HepG2 (cell line): ENCODE results near the gene GLIS1. TPM values are rescaled to one million over a fixed set of nuclear protein-coding genes. Genes with fewer than 3 reads are reported as not detected.
"Not testable (repeated sequence)": the region's sequence is repeated elsewhere in the genome, so short reads cannot be mapped to it uniquely, and the experiment has no call there.

ENCODE experiments used
- ATAC-seq: fragments of 200-7000 bp; cut with Tn5 transposase; 3 replicates; pipeline ENCODE4 v1.9.1; 2020; ENCODE audit warnings: mild to moderate bottlenecking, moderate library complexity
- BruUV-seq: library from RNA; stranded (reverse); fragments of 400-500 nt; replicated peaks from 2 replicates; lab custom pipeline; 2021; lab: Mats Ljungman, UMichigan
- CTCF ChIA-PET: fragments of 300-600 bp; formaldehyde crosslinking; extraction: SDS; loops from one replicate; lab custom pipeline; 2021; ENCODE audit warnings: low total read pairs, inconsistent platforms, low intra/inter-chr PET ratio; lab: Yijun Ruan, JAX
- POLR2A ChIA-PET: fragments of 350-600 bp; sonication (Branson Sonifier 250); formaldehyde crosslinking; loops from one replicate; lab custom pipeline; 2020; ENCODE audit warnings: antibody characterized with exemption, inconsistent platforms; lab: Yijun Ruan, JAX
- DNase-seq: peaks from one replicate; pipeline ENCODE4 v3.0.0-alpha.2; 2015; ENCODE audit warnings: low spot score
- FAIRE-seq: peaks from 3 replicates; lab custom pipeline; 2011; peaks lifted over from hg19 to GRCh38; lab: Jason Lieb, UNC
- H2AFZ ChIP-seq: one replicate; pipeline ENCODE4 v1.6.1; 2011; ENCODE audit warnings: low read length, inconsistent platforms
- H3K27ac ChIP-seq: fragments of 300-600 bp; 3 replicates; pipeline ENCODE4 v1.8.0; 2011; ENCODE audit warnings: mixed run types, mild to moderate bottlenecking, mixed read lengths, low read length, inconsistent platforms; ENCODE audit not compliant: insufficient read depth; ENCODE audit errors: extremely low read length
- H3K27me3 ChIP-seq, 2 experiments: fragments of 200-600 bp in 1 of 2; 2 replicates in 1 of 2; 3 replicates in 1 of 2; pipeline versions ENCODE4 v1.6.0 to v1.8.0; 2011; ENCODE audit warnings: low read length in 2 of 2, mild to moderate bottlenecking in 2 of 2, moderate library complexity in 2 of 2, inconsistent platforms in 1 of 2; ENCODE audit not compliant: insufficient read depth in 2 of 2, control insufficient read depth in 1 of 2
- H3K36me3 ChIP-seq, 2 experiments: fragments of 200-600 bp in 1 of 2; replicated peaks in 1 of 2; 2 replicates in 1 of 2; 3 replicates in 1 of 2; pipeline versions ENCODE4 v1.5.1 to v1.8.0; 2011; ENCODE audit warnings: low read length in 2 of 2, inconsistent platforms in 1 of 2; ENCODE audit not compliant: insufficient read depth in 2 of 2, control insufficient read depth in 1 of 2
- H3K4me1 ChIP-seq: 2 replicates; pipeline ENCODE4 v1.5.1; 2012; ENCODE audit warnings: low read length, inconsistent platforms; ENCODE audit not compliant: insufficient read depth
- H3K4me2 ChIP-seq: 2 replicates; pipeline ENCODE4 v1.6.0; 2011; ENCODE audit warnings: low read depth, low read length, inconsistent platforms
- H3K4me3 ChIP-seq, 3 experiments: fragments of 200-600 bp in 1 of 3; sonication (generic), shearing (Covaris generic) in 1 of 3; replicated peaks in 1 of 3; 2 replicates each; pipeline ENCODE4 v1.5.1; 2011 to 2016; ENCODE audit warnings: low read length in 3 of 3, inconsistent platforms in 2 of 3, low read depth in 2 of 3, mild to moderate bottlenecking in 2 of 3, control low read depth in 1 of 3, mixed read lengths in 1 of 3; ENCODE audit not compliant: insufficient read depth in 1 of 3
- H3K79me2 ChIP-seq: one replicate; pipeline ENCODE4 v1.6.1; 2011; ENCODE audit warnings: low read length, inconsistent platforms; ENCODE audit not compliant: insufficient read depth
- H3K9ac ChIP-seq: 2 replicates; pipeline ENCODE4 v1.6.0; 2011; ENCODE audit warnings: mild to moderate bottlenecking, low read depth, low read length, inconsistent platforms; ENCODE audit not compliant: insufficient read depth
- H3K9me3 ChIP-seq: 2 replicates; pipeline ENCODE4 v1.5.1; 2012; ENCODE audit warnings: mild to moderate bottlenecking, low read length
- H4K20me1 ChIP-seq: 2 replicates; pipeline ENCODE4 v1.6.0; 2011; ENCODE audit warnings: inconsistent platforms, mild to moderate bottlenecking, low read length, moderate library complexity; ENCODE audit not compliant: insufficient read depth
- HDAC6 ChIP-seq: fragments of 200-600 bp; sonication (generic); IDR thresholded peaks from 2 replicates; pipeline ENCODE4 v1.7.0; 2017; ENCODE audit warnings: mild to moderate bottlenecking, antibody characterized with exemption, low read length, low read depth
- ISL2 ChIP-seq: sonication (generic); formaldehyde crosslinking; IDR thresholded peaks from 2 replicates; pipeline ENCODE4 v1.5.0; 2020; ENCODE audit warnings: missing genetic modification reagents
- JUNB ChIP-seq: sonication (generic); formaldehyde crosslinking; IDR thresholded peaks from 2 replicates; pipeline ENCODE4 v1.8.0; 2022; ENCODE audit warnings: missing genetic modification reagents, mild to moderate bottlenecking, borderline replicate concordance
- NONO ChIP-seq, 2 experiments: fragments of 450-650 bp in 1 of 2; sonication (generic) in 1 of 2; formaldehyde crosslinking in 1 of 2; IDR thresholded peaks in 1 of 2; conservative IDR thresholded peaks in 1 of 2; 2 replicates each; pipeline versions ENCODE4 v1.6.1 to v1.8.0; 2017 to 2022; ENCODE audit warnings: mild to moderate bottlenecking in 1 of 2, missing genetic modification reagents in 1 of 2, moderate library complexity in 1 of 2
- WGBS: methylation state at CpG from one replicate; pipeline ENCODE4 v1.1.6; 2017; ENCODE audit warnings: low lambda C conversion rate; 5-methylcytosine and 5-hydroxymethylcytosine counted together
- in situ Hi-C: cut with HindIII; loops from 2 replicates; pipeline ENCODE4 v1.10.0; 2017; ENCODE audit warnings: low pct_unique_long_range_greater_than_20kb; ENCODE audit not compliant: extremely low pct_ligation_motif_present
- intact Hi-C: fragments of 100-400 bp; cut with micrococcal nuclease; formaldehyde crosslinking; loops from one replicate; pipeline ENCODE4 v1.10.0; 2022; ENCODE audit not compliant: unreplicated experiment
- polyA plus RNA-seq, 8 experiments: library from polyadenylated mRNA; depleted of rRNA in 3 of 8; stranded (reverse) in 7 of 8; unstranded in 1 of 8; fragments of >200 nt; fragmentation: Illumina TruSeq in 4 of 8; extraction: Trizol in 4 of 8; gene quantifications; 2 replicates each; pipeline versions ENCODE4 v1.2.1 to v1.2.3, GENCODE V29; 2011 to 2016; ENCODE audit warnings: low read depth in 4 of 8, missing spikeins in 1 of 8, mixed read lengths in 1 of 8; ENCODE audit not compliant: insufficient read depth in 1 of 8
- total RNA-seq, 5 experiments: library from RNA; depleted of rRNA; stranded (reverse); fragments of >200 nt; fragmentation: Illumina TruSeq; extraction: Trizol; gene quantifications; 2 replicates each; pipeline ENCODE4 v1.2.3, GENCODE V29; 2016; ENCODE audit warnings: low read depth in 1 of 5

Gene GLIS1
- total and polyA plus RNA-seq, 2 of the 13 experiments (the other 11 are each of a cell fraction or from before 2014, with no cell fraction given) = 0.03 TPM; not detected in 1

- not testable (repeated sequence) for H2AFZ ChIP-seq, H3K79me2 ChIP-seq, ATAC-seq
Observed at GRCh38 chr1:53760497-53760896, 21.5 kb upstream of the GLIS1 start.

DNA sequence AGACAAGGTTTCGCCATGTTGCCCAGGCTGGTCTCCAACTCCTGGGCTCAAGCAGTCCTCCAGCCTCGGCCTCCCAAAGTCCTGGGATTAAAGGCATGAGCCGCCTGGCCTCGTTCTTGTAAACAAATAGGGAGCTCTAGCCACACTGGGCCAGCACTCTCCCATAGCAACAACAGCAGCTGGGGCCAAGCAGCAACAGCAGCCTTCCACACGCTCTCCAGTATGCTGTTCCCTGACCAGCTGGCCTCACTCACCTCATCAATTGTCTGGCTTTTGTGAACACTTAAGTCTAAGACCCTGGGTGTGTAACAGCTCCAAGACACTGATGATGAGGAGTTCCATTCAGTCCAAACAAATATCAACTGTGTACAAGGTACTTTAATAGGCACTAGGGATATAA lies 16.9 kb upstream of the GLIS1 start:
- BruUV-seq = no TSS peak
- H2AFZ ChIP-seq = no peak overlapping the region
- DNase-seq (no peak), ATAC-seq (no peak), FAIRE-seq (no peak)
- intact Hi-C loops = no loop called here
- in situ Hi-C loops = no loop called here
- ChIA-PET POLR2A (no interaction called here), CTCF (no interaction called here)
- H3K27ac ChIP-seq = no peak overlapping the region
- H3K36me3 ChIP-seq = no peaks in the 10 kb centered on the region
- no peaks in the 10 kb centered on the region for H3K9me3 ChIP-seq
- H3K4me3 ChIP-seq = no peak overlapping the region
- H3K9ac ChIP-seq = no peak overlapping the region
- no peaks in the 10 kb centered on the region for H4K20me1 ChIP-seq
- H3K4me2 ChIP-seq = no peak overlapping the region
- no peaks in the 10 kb centered on the region for H3K27me3 ChIP-seq
- no peaks in the 10 kb centered on the region for H3K79me2 ChIP-seq
- no peaks in the 10 kb centered on the region for H3K4me1 ChIP-seq
- no peak for TF ChIP-seq HDAC6
- TF ChIP-seq JUNB = no peak
- TF ChIP-seq NONO (IDR thresholded peaks at IDR 0.05) = no peak
- TF ChIP-seq NONO (CRISPR knock-in tag; conservative IDR thresholded peaks at IDR 0.05) = no peak
- TF ChIP-seq ISL2 (CRISPR knock-in tag) = no peak
- TF ChIP-seq, all 625 proteins: peak for 0
- 57% methylated on average over 4 of the region's 5 CpGs for WGBS

More at GRCh38 chr1:53760497-53760896, 21.5 kb upstream of the GLIS1 start:
- H3K4me3 ChIP-seq, H4K20me1 ChIP-seq, H3K27me3 ChIP-seq, FAIRE-seq, in situ Hi-C loops, H3K36me3 ChIP-seq, CTCF ChIA-PET, DNase-seq, H3K4me2 ChIP-seq, H3K4me1 ChIP-seq, H3K9ac ChIP-seq, POLR2A ChIA-PET, BruUV-seq, H3K27ac ChIP-seq, intact Hi-C loops, H3K9me3 ChIP-seq: not testable (repeated sequence)
- WGBS = 86% methylated on average over 7 of the region's 7 CpGs
